Ovary (tissue), 3 donors: ENCODE data around the gene CAMTA1.

Experiments
- EP300 ChIP-seq: sonication (generic); formaldehyde crosslinking; IDR thresholded peaks from one replicate; pipeline ENCODE4 v1.6.1; 2017; ENCODE audit warnings: antibody characterized with exemption
- POLR2A ChIP-seq: fragments of 450-650 bp; IDR thresholded peaks from one replicate; pipeline ENCODE4 v1.6.1; 2017; ENCODE audit warnings: antibody characterized with exemption, mild to moderate bottlenecking, moderate library complexity
- TF ChIP-seq, protein P1 (sequence below), 3 donors: fragments of 450-650 bp in 2 of 3; fragments of 200-600 bp in 1 of 3; IDR thresholded peaks; one replicate each; pipeline versions ENCODE4 v1.5.1 to v1.8.0; 2016 to 2022; ENCODE audit warnings: antibody characterized with exemption in 3 of 3, mild to moderate bottlenecking in 1 of 3
- donor health status: DM: no; HTN: no; CAD: no.

GRCh38 chr1:7019510-7019909 is 234.3 kb downstream of the CAMTA1 start:
- no peak for TF ChIP-seq POLR2A
- TF ChIP-seq, protein P1, sequence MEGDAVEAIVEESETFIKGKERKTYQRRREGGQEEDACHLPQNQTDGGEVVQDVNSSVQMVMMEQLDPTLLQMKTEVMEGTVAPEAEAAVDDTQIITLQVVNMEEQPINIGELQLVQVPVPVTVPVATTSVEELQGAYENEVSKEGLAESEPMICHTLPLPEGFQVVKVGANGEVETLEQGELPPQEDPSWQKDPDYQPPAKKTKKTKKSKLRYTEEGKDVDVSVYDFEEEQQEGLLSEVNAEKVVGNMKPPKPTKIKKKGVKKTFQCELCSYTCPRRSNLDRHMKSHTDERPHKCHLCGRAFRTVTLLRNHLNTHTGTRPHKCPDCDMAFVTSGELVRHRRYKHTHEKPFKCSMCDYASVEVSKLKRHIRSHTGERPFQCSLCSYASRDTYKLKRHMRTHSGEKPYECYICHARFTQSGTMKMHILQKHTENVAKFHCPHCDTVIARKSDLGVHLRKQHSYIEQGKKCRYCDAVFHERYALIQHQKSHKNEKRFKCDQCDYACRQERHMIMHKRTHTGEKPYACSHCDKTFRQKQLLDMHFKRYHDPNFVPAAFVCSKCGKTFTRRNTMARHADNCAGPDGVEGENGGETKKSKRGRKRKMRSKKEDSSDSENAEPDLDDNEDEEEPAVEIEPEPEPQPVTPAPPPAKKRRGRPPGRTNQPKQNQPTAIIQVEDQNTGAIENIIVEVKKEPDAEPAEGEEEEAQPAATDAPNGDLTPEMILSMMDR (IDR thresholded peaks at IDR 0.05) = no peak
- no peak for TF ChIP-seq EP300
